OCI-LY7 (cell line): ENCODE results near the gene HSPB9. TPM values are rescaled to one million over a fixed set of nuclear protein-coding genes. Genes with fewer than 3 reads are reported as not detected.
A peak's percentile ranks its signal among the peaks of the same experiment; 100 is the strongest.

Source experiments
- BruUV-seq: library from RNA; stranded (reverse); fragments of 400-500 nt; replicated peaks from 2 replicates; lab custom pipeline; 2021; lab: Mats Ljungman, UMichigan
- CTCF ChIA-PET: fragments of 300-600 bp; sonication (Branson Sonifier 250); formaldehyde crosslinking; loops from one replicate; lab custom pipeline; 2022; ENCODE audit warnings: antibody characterized with exemption; ENCODE audit not compliant: unreplicated experiment; lab: Charles Lee
- POLR2A ChIA-PET: fragments of 300-600 bp; sonication (Branson Sonifier 250); formaldehyde crosslinking; loops from one replicate; lab custom pipeline; 2022; ENCODE audit warnings: antibody characterized with exemption; lab: Charles Lee
- DNase-seq: peaks from one replicate; pipeline ENCODE4 v3.0.0-alpha.2; 2015; ENCODE audit warnings: low spot score
- H2AFZ ChIP-seq: fragments of 200-600 bp; sonication (generic), shearing (Covaris generic); 2 replicates; pipeline ENCODE4 v1.6.1; 2014; ENCODE audit warnings: mild to moderate bottlenecking, antibody characterized with exemption, low read length, moderate library complexity
- H3K27ac ChIP-seq: fragments of 200-600 bp; sonication (generic); 2 replicates; pipeline ENCODE4 v1.5.1; 2014; ENCODE audit warnings: mixed run types, low read depth, mild to moderate bottlenecking, moderate library complexity, low read length, inconsistent platforms; ENCODE audit not compliant: poor library complexity, severe bottlenecking
- H3K36me3 ChIP-seq: fragments of 200-600 bp; sonication (generic); 2 replicates; pipeline ENCODE4 v1.6.1; 2014; ENCODE audit warnings: mild to moderate bottlenecking, antibody characterized with exemption, low read length, moderate library complexity, mixed read lengths; ENCODE audit not compliant: insufficient read depth
- H3K4me1 ChIP-seq: fragments of 200-600 bp; sonication (generic); 2 replicates; pipeline ENCODE4 v1.5.1; 2014; ENCODE audit warnings: mild to moderate bottlenecking, low read length; ENCODE audit not compliant: insufficient read depth, poor library complexity, severe bottlenecking
- H3K4me2 ChIP-seq: fragments of 200-600 bp; sonication (generic); 2 replicates; pipeline ENCODE4 v1.6.1; 2014; ENCODE audit warnings: mild to moderate bottlenecking, low read length
- H3K4me3 ChIP-seq: fragments of 200-600 bp; sonication (generic); 2 replicates; pipeline ENCODE4 v1.5.1; 2014; ENCODE audit warnings: mild to moderate bottlenecking, low read depth, low read length; ENCODE audit not compliant: poor library complexity, severe bottlenecking
- H3K79me2 ChIP-seq: fragments of 200-600 bp; sonication (generic); 2 replicates; pipeline ENCODE4 v1.6.1; 2016; ENCODE audit warnings: low read depth, mild to moderate bottlenecking, low read length, moderate library complexity, mixed read lengths; ENCODE audit not compliant: insufficient read depth
- H3K9me2 ChIP-seq: fragments of 200-600 bp; sonication (generic); 2 replicates; pipeline ENCODE4 v1.6.1; 2016; ENCODE audit warnings: mild to moderate bottlenecking, low read length, mixed read lengths; ENCODE audit not compliant: insufficient read depth
- H3K9me3 ChIP-seq: fragments of 200-600 bp; sonication (generic); 2 replicates; pipeline ENCODE4 v1.6.1; 2014; ENCODE audit warnings: mild to moderate bottlenecking, mixed run types, low read length, mixed read lengths
- H4K20me1 ChIP-seq: fragments of 200-600 bp; sonication (generic); 2 replicates; pipeline ENCODE4 v1.6.1; 2014; ENCODE audit warnings: mild to moderate bottlenecking, antibody characterized with exemption, low read length, moderate library complexity, mixed read lengths; ENCODE audit not compliant: insufficient read depth
- EZH2phosphoT487 ChIP-seq: fragments of 200-600 bp; sonication (generic); IDR thresholded peaks from 2 replicates; pipeline ENCODE4 v1.6.1; 2018; ENCODE audit warnings: low read depth, borderline replicate concordance, mild to moderate bottlenecking, mixed run types, antibody characterized with exemption, low read length, moderate library complexity, mixed read lengths
- intact Hi-C: fragments of 100-400 bp; cut with micrococcal nuclease; formaldehyde crosslinking; loops from one replicate; pipeline ENCODE4 v1.10.0; 2022; ENCODE audit not compliant: unreplicated experiment
- total RNA-seq, 2 experiments: library from RNA; depleted of rRNA in 1 of 2; stranded (reverse); fragments of >200 nt in 1 of 2; shearing (Covaris generic) in 1 of 2; gene quantifications; 2 replicates each; pipeline ENCODE4 v1.2.3, GENCODE V29; 2014 to 2022
- TF ChIP-seq, protein P1 (sequence below): fragments of 200-600 bp; sonication (generic); conservative IDR thresholded peaks from 2 replicates; pipeline ENCODE4 v1.5.1; 2014; ENCODE audit warnings: mild to moderate bottlenecking, antibody characterized with exemption, low read length, moderate library complexity, mixed read lengths

Gene HSPB9
- total RNA-seq, 2 experiments from 2014 or later, result 0.16 TPM; not detected in 1

DNA sequence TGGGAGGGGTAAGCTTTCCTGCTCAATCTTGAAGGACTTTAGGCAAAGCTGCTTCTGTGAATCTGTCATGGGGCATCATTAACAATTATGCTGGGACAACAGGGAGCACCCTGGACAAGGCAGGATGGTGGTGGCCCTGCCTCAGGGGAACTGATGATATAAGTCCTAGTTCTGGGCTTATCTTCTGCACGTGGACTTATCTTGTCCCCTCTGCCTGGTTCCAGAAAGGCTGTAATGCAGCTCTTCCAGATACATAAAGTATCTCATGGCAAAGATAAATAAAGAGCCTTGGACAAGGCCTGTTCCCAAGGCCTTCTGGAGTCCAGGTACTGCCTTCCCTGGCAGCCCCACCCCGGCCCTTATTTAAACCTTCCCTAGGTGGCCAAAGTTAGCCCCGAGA lies 18.3 kb upstream of the HSPB9 start:
- peaks cover 14% of the 10 kb centered on the region for H3K4me1 ChIP-seq
- no peak overlapping the region for H3K4me2 ChIP-seq
- H3K27ac ChIP-seq, result no peak overlapping the region
- no peaks in the 10 kb centered on the region for H3K9me2 ChIP-seq
- TF ChIP-seq, protein P1, sequence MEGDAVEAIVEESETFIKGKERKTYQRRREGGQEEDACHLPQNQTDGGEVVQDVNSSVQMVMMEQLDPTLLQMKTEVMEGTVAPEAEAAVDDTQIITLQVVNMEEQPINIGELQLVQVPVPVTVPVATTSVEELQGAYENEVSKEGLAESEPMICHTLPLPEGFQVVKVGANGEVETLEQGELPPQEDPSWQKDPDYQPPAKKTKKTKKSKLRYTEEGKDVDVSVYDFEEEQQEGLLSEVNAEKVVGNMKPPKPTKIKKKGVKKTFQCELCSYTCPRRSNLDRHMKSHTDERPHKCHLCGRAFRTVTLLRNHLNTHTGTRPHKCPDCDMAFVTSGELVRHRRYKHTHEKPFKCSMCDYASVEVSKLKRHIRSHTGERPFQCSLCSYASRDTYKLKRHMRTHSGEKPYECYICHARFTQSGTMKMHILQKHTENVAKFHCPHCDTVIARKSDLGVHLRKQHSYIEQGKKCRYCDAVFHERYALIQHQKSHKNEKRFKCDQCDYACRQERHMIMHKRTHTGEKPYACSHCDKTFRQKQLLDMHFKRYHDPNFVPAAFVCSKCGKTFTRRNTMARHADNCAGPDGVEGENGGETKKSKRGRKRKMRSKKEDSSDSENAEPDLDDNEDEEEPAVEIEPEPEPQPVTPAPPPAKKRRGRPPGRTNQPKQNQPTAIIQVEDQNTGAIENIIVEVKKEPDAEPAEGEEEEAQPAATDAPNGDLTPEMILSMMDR, result no peak
- no peak for TF ChIP-seq EZH2phosphoT487
- no peak overlapping the region for H3K4me3 ChIP-seq
- H3K9me3 ChIP-seq, result no peaks in the 10 kb centered on the region
- intact Hi-C loops, result loop anchor here (5.0 kb wide), 1 partner anchor 37 kb away; no protein-coding TSS in a partner anchor
- ChIA-PET POLR2A (no interaction called here), CTCF (interaction anchor here (0.7 kb wide), 1 partner anchor 147 kb away, joined by 3 read pairs; no protein-coding TSS in a partner anchor)
- BruUV-seq, result no TSS peak
- no peaks in the 10 kb centered on the region for H4K20me1 ChIP-seq
- H3K36me3 ChIP-seq, result no peaks in the 10 kb centered on the region
- no peak for DNase-seq
- no peak overlapping the region for H2AFZ ChIP-seq
- H3K79me2 ChIP-seq, result no peaks in the 10 kb centered on the region

DNA sequence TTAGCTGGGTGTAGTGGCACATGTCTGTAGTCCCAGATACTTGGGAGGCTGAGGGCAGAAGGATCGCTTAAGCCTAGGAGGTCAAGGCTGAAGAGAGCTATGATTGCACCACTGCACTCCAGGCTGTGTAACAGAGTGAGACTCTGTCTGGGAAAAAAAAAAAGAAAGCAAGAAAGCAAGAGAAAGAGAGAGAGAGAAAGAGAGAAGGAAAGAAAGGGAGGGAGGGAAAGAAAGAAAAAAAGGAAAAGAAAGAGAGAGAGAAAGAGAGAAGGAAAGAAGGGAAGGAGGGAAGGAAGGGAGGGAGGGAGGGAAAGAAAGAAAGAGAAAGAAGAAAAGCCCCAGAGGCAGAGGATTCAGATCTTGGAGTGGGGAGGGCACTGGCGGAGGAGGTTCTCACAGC lies 16.6 kb upstream of the HSPB9 start:
- ChIA-PET CTCF (no interaction called here), POLR2A (interaction anchor here (0.6 kb wide), 2 partner anchors 84 to 604 kb away, joined by 4 to 5 read pairs; no protein-coding TSS in a partner anchor)
- H3K4me3 ChIP-seq, result no peak overlapping the region
- no peaks in the 10 kb centered on the region for H3K36me3 ChIP-seq
- intact Hi-C loops, result no loop called here
- no peak overlapping the region for H2AFZ ChIP-seq
- no TSS peak for BruUV-seq
- H3K4me2 ChIP-seq, result no peak overlapping the region
- H3K4me1 ChIP-seq, result peaks cover 21% of the 10 kb centered on the region
- H4K20me1 ChIP-seq, result no peaks in the 10 kb centered on the region
- no peaks in the 10 kb centered on the region for H3K9me3 ChIP-seq
- H3K9me2 ChIP-seq, result no peaks in the 10 kb centered on the region
- no peaks in the 10 kb centered on the region for H3K79me2 ChIP-seq
- DNase-seq, result no peak
- no peak for TF ChIP-seq EZH2phosphoT487
- TF ChIP-seq, protein P1, result no peak
- H3K27ac ChIP-seq, result no peak overlapping the region

DNA sequence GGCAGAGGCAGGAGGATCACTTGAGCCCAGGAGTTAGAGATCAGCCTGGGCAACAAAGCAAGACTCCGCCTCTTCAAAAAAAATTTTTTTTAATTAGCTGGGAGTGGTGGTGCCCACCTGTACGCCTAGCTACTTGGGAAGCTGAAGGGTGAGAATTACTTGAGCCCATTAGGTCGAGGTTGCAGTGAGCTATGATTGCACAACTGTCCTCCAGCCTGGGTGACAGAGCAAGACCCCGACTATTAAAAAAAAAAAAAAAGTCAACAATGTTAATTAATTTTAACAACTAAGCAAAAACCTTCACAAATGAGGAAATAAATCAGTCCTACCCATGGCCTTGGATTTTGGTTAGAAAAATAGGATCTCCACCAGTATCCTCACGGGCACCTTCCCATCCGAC lies 15.5 kb upstream of the HSPB9 start:
- intact Hi-C loops, result no loop called here
- no TSS peak for BruUV-seq

More for the DNA sequence above, 15.5 kb upstream of the HSPB9 start:
- no peak overlapping the region for H3K27ac ChIP-seq
- no peaks in the 10 kb centered on the region for H3K9me3 ChIP-seq
- CTCF ChIA-PET, result no interaction called here
- H2AFZ ChIP-seq, result no peak overlapping the region
- H3K4me3 ChIP-seq, result peak overlapping the region; percentile 56
- H3K79me2 ChIP-seq, result no peaks in the 10 kb centered on the region
- TF ChIP-seq, protein P1, result no peak
- TF ChIP-seq EZH2phosphoT487, result no peak
- POLR2A ChIA-PET, result interaction anchor here (1.6 kb wide), 1 partner anchor 90 kb away, joined by 3 read pairs; the partner anchor contains the start of gene DNAJC7
- no peaks in the 10 kb centered on the region for H3K36me3 ChIP-seq
- no peak for DNase-seq
- H4K20me1 ChIP-seq, result no peaks in the 10 kb centered on the region
- H3K4me1 ChIP-seq, result peaks cover 31% of the 10 kb centered on the region
- no peaks in the 10 kb centered on the region for H3K9me2 ChIP-seq
- peak overlapping the region; percentile 65 for H3K4me2 ChIP-seq
